GM18858 (cell line): Measurements from ENCODE around the gene MDK.
A peak's percentile ranks its signal among the peaks of the same experiment; 100 is the strongest.
"Not testable (repeated sequence)": the region's sequence is repeated elsewhere in the genome, so short reads cannot be mapped to it uniquely, and the experiment has no call there.

Source experiments
- ATAC-seq: cut with Tn5 transposase; IDR thresholded peaks from one replicate; pipeline ENCODE4 v1.9.1; 2021; ENCODE audit not compliant: unreplicated experiment

Gene MDK

DNA sequence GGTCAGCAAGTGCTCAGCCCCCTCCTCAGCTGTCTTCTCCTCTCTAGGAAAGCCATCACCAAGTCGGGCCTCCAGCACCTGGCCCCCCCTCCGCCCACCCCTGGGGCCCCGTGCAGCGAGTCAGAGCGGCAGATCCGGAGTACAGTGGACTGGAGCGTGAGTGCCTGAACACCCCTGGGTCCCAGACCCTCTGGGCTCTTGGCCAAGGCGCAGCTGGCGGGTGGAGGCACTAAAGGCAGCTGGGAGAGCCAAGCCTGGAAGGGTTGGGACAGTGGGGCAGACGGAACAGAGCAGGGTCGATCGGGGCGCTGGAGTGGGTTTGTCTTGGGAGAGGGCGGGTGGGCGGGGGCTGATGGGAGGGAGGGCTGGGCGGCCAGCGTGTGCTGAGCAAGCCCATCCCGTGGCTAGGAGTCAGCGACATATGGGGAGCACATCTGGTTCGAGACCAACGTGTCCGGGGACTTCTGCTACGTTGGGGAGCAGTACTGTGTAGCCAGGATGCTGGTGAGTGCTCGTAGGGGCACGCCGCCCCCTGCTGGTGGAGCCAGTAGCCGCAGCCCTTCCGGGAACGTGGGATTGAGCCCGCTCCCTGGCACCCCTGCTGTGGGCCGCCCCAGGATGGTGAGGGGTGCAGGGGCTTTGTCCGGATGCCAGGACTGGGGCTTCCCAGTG, 14.1 kb upstream of the MDK start:
- ATAC-seq, result peak; percentile 47

DNA sequence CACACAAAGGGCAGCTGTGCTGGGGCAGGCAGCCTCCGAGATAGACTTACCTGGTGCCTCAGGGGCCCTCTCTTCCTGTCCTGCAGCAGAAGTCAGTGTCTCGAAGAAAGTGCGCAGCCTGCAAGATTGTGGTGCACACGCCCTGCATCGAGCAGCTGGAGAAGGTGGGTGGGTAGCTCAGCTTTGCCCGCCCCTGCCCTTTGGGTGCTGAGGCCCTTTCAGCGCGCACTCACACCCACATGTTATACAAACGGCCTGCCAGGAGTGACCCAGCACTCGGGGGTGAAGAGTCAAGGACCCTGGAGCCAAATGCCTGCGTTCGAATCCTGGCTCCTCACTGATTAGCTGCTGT, 13.6 kb upstream of the MDK start:
- ATAC-seq, result no peak

GRCh38 chr11:46369458-46370152, 11.9 kb upstream of the MDK start:
- no peak for ATAC-seq

DNA sequence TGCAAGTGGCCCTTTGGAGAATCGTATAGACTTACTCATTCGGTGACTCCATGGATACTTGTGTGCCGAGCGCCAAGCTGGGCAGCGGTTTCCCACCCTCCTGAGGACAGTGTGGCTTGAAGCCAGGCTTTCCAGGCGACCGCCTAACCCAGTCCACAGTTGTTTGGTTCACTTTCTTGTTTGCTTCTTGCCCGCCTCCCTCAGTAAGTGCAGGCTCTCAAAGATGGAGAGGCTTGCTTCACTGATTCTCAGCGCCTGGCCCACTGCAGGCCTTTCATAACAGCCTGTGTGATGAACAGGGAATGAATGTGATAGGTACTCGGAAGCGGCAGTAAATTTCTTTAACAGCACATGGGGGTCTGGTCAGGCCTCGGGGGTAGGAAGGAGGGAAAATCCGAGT, 11.2 kb upstream of the MDK start:
- no peak for ATAC-seq

DNA sequence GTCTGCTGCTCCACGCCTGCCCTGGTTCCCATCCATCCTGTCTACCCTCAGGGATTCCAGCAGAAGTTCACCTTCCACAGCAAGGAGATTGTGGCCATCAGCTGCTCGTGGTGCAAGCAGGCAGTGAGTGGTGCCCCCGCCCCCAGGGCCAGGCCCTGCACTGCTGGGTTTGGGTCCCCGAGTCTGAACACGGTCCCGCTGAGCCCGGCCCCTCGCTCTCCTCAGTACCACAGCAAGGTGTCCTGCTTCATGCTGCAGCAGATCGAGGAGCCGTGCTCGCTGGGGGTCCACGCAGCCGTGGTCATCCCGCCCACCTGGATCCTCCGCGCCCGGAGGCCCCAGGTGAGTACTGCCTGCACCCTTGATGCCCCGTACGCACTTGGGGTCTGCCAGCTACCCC, 10.2 kb upstream of the MDK start:
- ATAC-seq, result not testable (repeated sequence)

DNA sequence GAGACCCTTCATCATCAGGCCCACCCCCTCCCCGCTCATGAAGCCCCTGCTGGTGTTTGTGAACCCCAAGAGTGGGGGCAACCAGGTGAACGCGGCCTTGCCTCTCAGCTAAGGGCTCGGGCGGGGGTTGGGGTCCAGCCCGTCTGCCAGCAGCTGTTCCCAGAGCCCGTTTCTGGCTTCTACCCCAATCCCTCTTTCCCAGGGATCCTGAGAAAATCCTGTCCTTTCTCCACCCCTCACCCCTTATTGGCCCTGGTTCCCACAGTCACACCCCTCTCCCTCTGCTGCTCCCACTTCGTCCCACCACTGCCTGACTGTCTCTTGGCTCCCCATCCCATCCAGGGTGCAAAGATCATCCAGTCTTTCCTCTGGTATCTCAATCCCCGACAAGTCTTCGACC, 9.4 kb upstream of the MDK start:
- no peak for ATAC-seq

- ATAC-seq, result not testable (repeated sequence)
These were observed 9.0 kb upstream of the MDK start for GRCh38 chr11:46372501-46372900.

GRCh38 chr11:46373787-46374740, 7.4 kb upstream of the MDK start:
- ATAC-seq, result no peak

GRCh38 chr11:46374815-46375214, 6.7 kb upstream of the MDK start:
- ATAC-seq, result no peak

GRCh38 chr11:46375392-46376101, 5.9 kb upstream of the MDK start:
- no peak for ATAC-seq

- no peak for ATAC-seq
These were observed 5.0 kb upstream of the MDK start for GRCh38 chr11:46376258-46377050.

DNA sequence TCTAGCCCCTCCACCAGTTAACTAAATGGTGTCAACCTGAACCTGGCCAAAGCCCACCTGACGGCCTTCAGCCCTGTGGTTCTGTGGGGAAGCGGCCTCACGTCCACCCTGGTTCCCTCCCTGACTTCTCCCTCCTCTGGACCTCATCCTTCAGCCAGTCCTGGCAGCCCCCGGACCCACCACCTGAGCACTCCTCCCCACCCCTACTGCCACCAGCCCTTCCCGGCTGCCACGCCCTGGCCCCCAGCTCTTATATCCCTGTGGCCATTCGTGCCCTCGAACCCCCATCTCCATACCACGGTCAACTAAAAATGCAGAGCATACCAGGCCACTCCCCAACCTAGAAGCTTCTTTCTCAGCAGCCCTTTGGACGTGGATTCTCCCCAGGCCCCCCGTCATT, 4.2 kb upstream of the MDK start:
- ATAC-seq, result no peak

DNA sequence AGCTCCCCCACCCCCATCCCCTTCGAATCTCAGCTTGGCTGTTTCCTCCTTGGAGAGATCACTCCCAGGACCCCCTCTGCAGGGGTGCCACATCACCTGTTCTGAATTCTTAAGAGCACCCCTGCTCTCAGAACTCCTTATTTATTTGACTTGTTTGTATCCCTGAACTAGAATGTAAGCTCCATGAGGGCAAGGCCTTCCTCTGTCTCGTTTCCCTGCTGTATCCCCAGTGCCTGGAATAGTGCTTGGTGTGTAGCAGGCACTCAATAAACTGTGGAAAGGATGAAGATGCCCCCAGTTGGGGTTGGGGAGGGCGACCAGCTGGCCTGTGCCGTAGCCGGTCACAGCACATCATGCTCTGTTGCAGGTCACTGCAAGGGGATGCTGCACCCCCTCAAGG, 3.6 kb upstream of the MDK start:
- ATAC-seq, result no peak

DNA sequence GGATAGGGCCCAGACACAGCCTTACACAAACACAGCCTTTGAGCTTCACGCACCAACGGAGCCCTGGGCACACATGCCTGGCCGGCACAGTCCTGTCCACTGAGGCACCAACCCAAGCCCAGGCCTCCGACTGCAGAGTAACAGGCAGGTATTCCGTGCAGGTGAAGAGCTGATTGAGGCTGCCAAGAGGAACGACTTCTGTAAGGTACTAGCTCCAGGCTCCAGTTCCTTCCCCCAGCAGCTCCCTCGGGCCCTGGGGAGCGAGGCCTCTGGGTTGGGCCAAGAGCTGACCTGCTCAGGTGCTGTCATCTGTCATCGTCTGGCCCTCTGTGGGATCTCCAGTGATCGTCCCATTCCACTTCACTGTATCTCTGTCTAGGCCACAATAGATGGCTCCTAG, 3.2 kb upstream of the MDK start:
- ATAC-seq, result no peak

- ATAC-seq, result no peak
These were observed 2.5 kb upstream of the MDK start for GRCh38 chr11:46378811-46379481.

- ATAC-seq, result not testable (repeated sequence)
These were observed 1.8 kb upstream of the MDK start for GRCh38 chr11:46379482-46380293.

DNA sequence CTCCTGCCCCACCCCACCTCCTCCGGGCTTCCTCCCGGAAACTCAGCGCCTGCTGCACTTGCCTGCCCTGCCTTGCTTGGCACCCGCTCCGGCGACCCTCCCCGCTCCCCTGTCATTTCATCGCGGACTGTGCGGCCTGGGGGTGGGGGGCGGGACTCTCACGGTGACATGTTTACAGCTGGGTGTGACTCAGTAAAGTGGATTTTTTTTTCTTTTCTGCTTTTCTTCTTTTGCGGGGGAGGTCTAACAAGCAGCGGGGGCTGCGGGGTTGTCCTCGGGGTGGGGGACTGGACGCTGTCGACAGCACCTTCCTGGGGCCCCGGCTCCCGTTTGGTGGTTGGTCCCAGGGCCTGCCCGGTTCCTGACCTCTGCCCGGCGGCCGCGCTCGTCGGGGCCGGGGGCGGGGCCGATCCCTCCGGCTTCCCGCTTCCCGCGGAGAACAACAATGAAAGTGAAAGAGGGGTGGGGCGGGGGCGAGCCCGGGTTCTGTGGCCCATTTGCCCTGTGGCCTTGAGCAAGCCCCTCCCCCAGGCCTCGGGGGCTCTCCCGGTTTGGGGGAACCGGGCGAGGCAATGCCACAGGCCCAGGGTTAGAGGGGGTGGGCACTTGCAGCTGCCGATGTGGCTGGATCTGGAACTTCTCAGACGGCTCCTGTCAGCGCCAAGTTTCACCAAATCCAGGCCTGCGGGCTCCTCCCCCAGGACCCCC, 975 bp upstream of the MDK start:
- ATAC-seq, result no peak
